Heart right ventricle (tissue), 16 donors: Measurements from ENCODE around the gene CCP110. TPM values are rescaled to one million over a fixed set of nuclear protein-coding genes. Genes with fewer than 3 reads are reported as not detected.

Experiments
- ATAC-seq, 8 donors: fragments of 200-7000 bp; cut with Tn5 transposase; one replicate each; pipeline ENCODE4 v1.9.1; 2020; ENCODE audit warnings: mild to moderate bottlenecking in 8 of 8, moderate library complexity in 8 of 8, moderate number of reproducible peaks in 1 of 8
- DNase-seq, 2 donors: peaks; one replicate each; pipeline ENCODE4 v3.0.0-alpha.2; 2020
- H3K27ac ChIP-seq, 10 donors: fragments of 200-600 bp; sonication (generic) in 2 of 10; one replicate each; pipeline versions ENCODE4 v1.5.0 to v1.8.0; 2020 to 2022; ENCODE audit warnings: mild to moderate bottlenecking in 3 of 10
- H3K27me3 ChIP-seq, 7 donors: fragments of 200-600 bp; one replicate each; pipeline ENCODE4 v1.8.0; 2021 to 2022; ENCODE audit warnings: mild to moderate bottlenecking in 2 of 7
- H3K36me3 ChIP-seq, 9 donors: fragments of 200-600 bp; sonication (generic) in 1 of 9; one replicate each; pipeline versions ENCODE4 v1.5.0 to v1.8.0; 2020 to 2022; ENCODE audit warnings: mild to moderate bottlenecking in 2 of 9
- H3K4me1 ChIP-seq, 9 donors: fragments of 200-600 bp; sonication (generic) in 1 of 9; one replicate each; pipeline versions ENCODE4 v1.5.0 to v1.8.0; 2020 to 2022; ENCODE audit warnings: mild to moderate bottlenecking in 4 of 9
- H3K4me3 ChIP-seq, 10 donors: fragments of 200-600 bp; sonication (generic) in 2 of 10; one replicate each; pipeline versions ENCODE4 v1.5.0 to v1.8.0; 2020 to 2022; ENCODE audit warnings: mild to moderate bottlenecking in 7 of 10, moderate library complexity in 2 of 10
- H3K9me3 ChIP-seq, 11 donors: fragments of 200-600 bp in 10 of 11; sonication (generic) in 2 of 11; one replicate each; pipeline versions ENCODE4 v1.5.0 to v1.8.0; 2013 to 2022; ENCODE audit warnings: mild to moderate bottlenecking in 2 of 11, control low read depth in 1 of 11, moderate library complexity in 1 of 11
- CTCF ChIP-seq, 9 donors: fragments of 200-600 bp; sonication (generic) in 2 of 9; IDR thresholded peaks; one replicate each; pipeline versions ENCODE4 v1.5.0 to v1.8.0; 2021 to 2022; ENCODE audit warnings: antibody characterized with exemption in 9 of 9, mild to moderate bottlenecking in 5 of 9, moderate library complexity in 1 of 9
- WGBS, 2 donors: extraction: QIAGEN DNeasy Blood & Tissue Kit; methylation state at CpG; one replicate each; pipeline ENCODE4 v1.1.7; 2013; ENCODE audit warnings: inconsistent platforms in 1 of 2; 5-methylcytosine and 5-hydroxymethylcytosine counted together
- intact Hi-C, 10 donors: fragments of 100-400 bp; cut with DNase I; formaldehyde crosslinking; loops; one replicate each; pipeline versions ENCODE4 v1.11.1 to v1.14.2; 2022
- polyA plus RNA-seq, 2 donors: library from polyadenylated mRNA; stranded (reverse); fragments of 200-250 nt; gene quantifications; one replicate each; pipeline ENCODE4 v1.2.3, GENCODE V29; 2013
- total RNA-seq, 10 donors: library from RNA; stranded (reverse); fragmentation: NEBNext Ultra II Directional in 3 of 10; extraction: Animal tissue kit (Norgen Biotek cat#: 25700) in 3 of 10; gene quantifications; one replicate each; pipeline versions ENCODE4 v1.2.1 to v1.2.4, GENCODE V29; 2021 to 2023
- donor health status: Arrhythmogenic right ventricular cardiomyopathy.
- donor health status: ischemic (EF 13 %, LVEDD 7.1; RV severe dilation, severe dysfunction).
- donor health status: healthy with polysubstance abuse.
- donor health status: DM: no; HTN: yes; CAD: no.
- donor health status: DM: no; HTN: no; CAD: no.
- donor health status: ischemic (EF 25% LVEDD 6.9; RV normal size, moderate dysfunction).
- donor health status: ischemic (EF 25% LVEDD 5.7; RV mildly dilated, moderate dysfunction).
- donor health status: healthy.
- donor health status: DM: yes; HTN: yes; CAD: no.
- donor health status: Ischemic cardiomyopathy.
- donor health status: ischemic (EF 35%, LVEDD 5.7; RV mildly dilated, moderate dysfunction).
- donor health status: nonischemic (EF 11% LVEDD 7.7; RV severe dilation, severe dysfunction).
- donor health status: DM: yes; HTN: yes; CAD: no.
- donor health status: PGD.
- donor health status: ischemic (EF 29% LVEDD 5.4; RV normal size, mild dysfunction).
- donor health status: nonischemic (EF 23%, LVEDD 6.1; RV moderate dilation, normal function).

CCP110 gene
- total and polyA plus RNA-seq, 12 donors: 2.4 to 8.8 (median 7.6) TPM

GRCh38 chr16:19567560-19567959 is 43.8 kb downstream of the CCP110 start:
- Histone ChIP-seq H3K27me3 (no peaks in the 10 kb centered on the region), H3K4me3 (no peak overlapping the region), H3K4me1 (no peaks in the 10 kb centered on the region), H3K27ac (no peak overlapping the region), H3K9me3 (peaks cover 0 to 14% (median 0%) of the 10 kb centered on the region in 11 donors), H3K36me3 (peaks cover 0 to 84% (median 28%) of the 10 kb centered on the region in 9 donors)
- WGBS, 2 donors: 96 to 97% methylated on average over 8 of the region's 8 CpGs
- DNase-seq: no peak
- intact Hi-C loops: loop anchor here in 1 of 10 donors (10.0 kb wide), 1 partner anchor 67 kb away; no protein-coding TSS in a partner anchor
- TF ChIP-seq CTCF (IDR thresholded peaks at IDR 0.05): no peak
- ATAC-seq: no peak

GRCh38 chr16:19573997-19574396 is 50.3 kb downstream of the CCP110 start:
- ATAC-seq: no peak
- Histone ChIP-seq H3K27ac (peak overlapping the region in 4 of 10 donors; percentile 19 to 58 (median 50)), H3K9me3 (no peaks in the 10 kb centered on the region), H3K36me3 (peaks cover 0 to 100% (median 44%) of the 10 kb centered on the region in 9 donors), H3K4me1 (peaks cover 0 to 17% (median 0%) of the 10 kb centered on the region in 9 donors), H3K4me3 (no peak overlapping the region), H3K27me3 (no peaks in the 10 kb centered on the region)
- intact Hi-C loops: no loop called here
- 94 to 97% methylated on average over 9 of the region's 9 CpGs for WGBS, 2 donors
- no peak for DNase-seq
- no peak for TF ChIP-seq CTCF (IDR thresholded peaks at IDR 0.05)

GRCh38 chr16:19574615-19575014 is 50.9 kb downstream of the CCP110 start:
- 40 to 43% methylated on average over 2 of the region's 2 CpGs for WGBS, 2 donors

GRCh38 chr16:19578378-19578971 is 54.7 kb downstream of the CCP110 start:
- Histone ChIP-seq H3K27me3 (no peaks in the 10 kb centered on the region), H3K36me3 (peaks cover 0 to 100% (median 40%) of the 10 kb centered on the region in 9 donors), H3K4me1 (peaks cover 0 to 17% (median 0%) of the 10 kb centered on the region in 9 donors), H3K9me3 (peaks cover 0 to 11% (median 0%) of the 10 kb centered on the region in 11 donors), H3K27ac (peak overlapping the region in 5 of 10 donors; percentile 31 to 49 (median 42)), H3K4me3 (no peak overlapping the region)
- TF ChIP-seq CTCF (IDR thresholded peaks at IDR 0.05): no peak
- peak in 1 of 8 donors; percentile 28 for ATAC-seq
- 89 to 90% methylated on average over 10 of the region's 10 CpGs for WGBS, 2 donors
- intact Hi-C loops: no loop called here
- DNase-seq: no peak

More at GRCh38 chr16:19574615-19575014, 50.9 kb downstream of the CCP110 start:
- Histone ChIP-seq H3K27me3 (no peaks in the 10 kb centered on the region), H3K9me3 (no peaks in the 10 kb centered on the region), H3K4me1 (peaks cover 0 to 17% (median 0%) of the 10 kb centered on the region in 9 donors), H3K4me3 (no peak overlapping the region), H3K36me3 (peaks cover 0 to 100% (median 39%) of the 10 kb centered on the region in 9 donors), H3K27ac (peak overlapping the region in 3 of 10 donors; percentile 47 to 58 (median 53))
- TF ChIP-seq CTCF (IDR thresholded peaks at IDR 0.05): no peak
- ATAC-seq: peak in 2 of 8 donors; percentile 32 to 59
- no peak for DNase-seq
- intact Hi-C loops: no loop called here
